Activated effector memory CD4-positive, alpha-beta T cell treated with Interleukin-2 at 50 U/mL for 16 hours (primary cell): Measurements from ENCODE around the gene DOCK1.

ENCODE experiments used
- DNase-seq: peaks from one replicate; pipeline ENCODE4 v3.0.0-alpha.2; 2020

Gene DOCK1

DNA sequence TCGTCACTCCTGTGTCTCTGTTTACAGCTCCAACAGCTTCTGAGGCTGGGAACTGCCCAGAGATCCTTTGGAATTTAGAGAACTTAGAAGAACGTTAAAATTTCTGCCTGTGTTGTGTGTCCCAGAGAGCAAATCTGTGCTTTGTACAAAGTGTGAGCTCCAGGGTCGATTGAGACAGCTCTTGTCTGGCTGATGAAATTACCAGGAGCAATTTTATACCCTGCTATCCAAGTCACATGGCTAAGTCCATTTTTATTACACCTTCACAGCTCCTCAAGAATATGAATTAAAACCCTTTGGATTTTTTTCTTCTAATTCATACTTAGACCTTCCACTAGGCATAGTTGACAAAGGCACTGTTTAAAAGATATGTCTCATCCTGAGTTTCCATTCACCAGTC is 337.7 kb downstream of the DOCK1 start:
- DNase-seq = no peak

DNA sequence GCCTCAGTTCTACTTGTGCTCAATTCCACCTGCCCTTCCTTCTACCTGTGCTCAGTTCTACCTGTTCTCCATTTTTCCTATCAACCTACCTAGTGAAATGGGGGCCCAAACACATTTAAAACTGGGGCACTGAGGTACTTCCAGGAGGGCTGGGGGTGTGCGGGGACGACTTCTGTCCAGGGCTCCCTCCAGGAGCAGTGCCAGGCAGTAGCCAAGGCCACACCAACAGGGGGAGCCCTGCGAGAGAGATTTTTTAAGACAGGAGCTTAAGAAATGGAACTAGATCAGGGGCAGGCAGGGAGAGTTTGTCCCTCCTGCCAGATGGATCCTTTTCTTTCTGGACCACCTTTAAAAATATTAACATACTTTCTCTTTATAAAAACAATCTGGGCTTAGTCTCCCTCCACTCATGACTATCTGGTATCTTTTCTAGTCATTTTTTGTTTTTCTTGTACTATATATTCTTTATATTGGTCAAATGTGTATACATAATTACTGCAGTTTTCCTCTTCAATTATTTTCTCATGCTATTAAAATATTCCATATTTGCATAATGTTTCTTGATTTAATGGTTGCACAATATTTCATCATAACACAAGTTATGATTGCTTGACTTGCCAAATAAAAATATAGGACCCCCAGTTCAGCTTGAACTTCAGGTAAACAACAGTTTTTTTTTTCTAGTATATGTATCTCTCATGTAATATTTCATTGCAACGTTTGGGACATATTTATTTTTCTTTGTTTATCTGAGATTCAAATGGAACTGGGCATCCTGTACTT is 338.5 kb downstream of the DOCK1 start:
- DNase-seq = no peak

DNA sequence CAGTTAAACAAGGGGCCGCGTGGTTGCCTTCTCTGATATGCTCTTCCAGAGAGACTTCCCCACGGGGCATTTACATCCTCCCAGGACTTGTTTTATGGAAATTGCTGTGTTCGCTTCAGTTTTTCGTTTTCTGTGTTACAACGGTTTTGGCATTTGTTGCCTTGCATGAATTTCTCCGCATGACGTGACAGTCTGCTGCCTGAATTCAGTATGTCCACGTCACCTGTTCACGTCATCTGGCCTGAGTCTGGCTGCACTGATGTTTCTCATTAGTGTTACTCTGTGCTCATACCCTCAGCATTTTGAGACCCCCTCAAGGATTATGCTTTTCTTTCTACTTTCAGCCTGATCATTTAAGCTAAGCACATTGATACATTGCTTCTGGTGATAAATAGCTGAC is 340.2 kb downstream of the DOCK1 start:
- no peak for DNase-seq

DNA sequence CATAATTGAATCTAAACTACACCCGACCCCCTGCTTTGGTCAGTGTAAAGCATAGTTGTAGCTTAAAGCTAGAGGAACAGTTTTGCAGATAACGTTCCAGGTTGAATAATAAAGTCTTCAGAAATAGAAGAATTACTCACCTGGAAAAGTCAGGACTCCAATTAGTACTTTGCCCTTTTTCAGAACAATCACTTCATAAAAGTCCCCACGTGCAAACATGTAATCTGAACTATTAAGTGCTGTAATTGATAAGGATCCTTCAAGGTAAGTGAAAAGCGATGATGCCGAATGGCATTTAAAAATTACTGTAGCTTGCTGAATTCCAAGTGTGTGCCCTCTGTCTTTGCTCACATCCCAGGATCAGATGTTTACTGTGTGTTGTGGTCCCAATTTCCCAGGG is 344.8 kb downstream of the DOCK1 start:
- no peak for DNase-seq

DNA sequence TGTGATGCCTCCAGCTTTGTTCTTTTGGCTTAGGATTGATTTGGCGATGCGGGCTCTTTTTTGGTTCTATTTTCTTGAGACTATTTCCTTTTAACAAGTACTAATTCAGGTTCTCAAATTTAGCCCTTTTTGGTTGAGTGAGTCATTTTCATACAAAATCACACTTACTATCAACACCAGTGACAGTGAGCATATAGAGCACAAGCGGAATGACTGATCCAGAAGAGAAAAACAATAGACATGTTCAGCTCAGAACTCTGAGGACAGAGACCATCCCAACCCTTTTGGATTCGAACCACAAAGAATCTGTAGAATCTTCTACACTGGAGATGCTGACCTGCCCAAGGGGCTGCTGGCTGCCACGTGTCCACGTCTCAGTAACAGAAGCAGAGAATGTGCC is 347.6 kb downstream of the DOCK1 start:
- no peak for DNase-seq

DNA sequence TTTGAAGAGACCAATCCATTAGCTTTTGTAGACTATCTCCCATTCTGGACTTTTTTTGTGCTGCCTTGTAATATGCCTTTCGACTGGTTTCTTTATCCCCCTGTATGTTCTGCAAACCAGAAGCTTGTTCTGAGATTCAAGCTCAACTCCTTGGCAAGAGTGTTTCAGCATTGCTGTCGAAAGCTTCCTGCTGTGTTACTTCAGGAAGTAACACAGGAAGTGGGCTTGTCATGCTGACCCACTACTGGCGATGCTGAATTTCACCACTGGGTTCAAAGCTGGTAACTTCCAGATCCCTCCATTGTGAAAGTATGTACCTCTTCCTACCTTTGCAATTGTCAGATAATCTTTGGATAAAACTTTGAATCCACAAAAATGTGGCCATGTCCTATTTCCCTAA is 349.0 kb downstream of the DOCK1 start:
- DNase-seq = no peak

DNA sequence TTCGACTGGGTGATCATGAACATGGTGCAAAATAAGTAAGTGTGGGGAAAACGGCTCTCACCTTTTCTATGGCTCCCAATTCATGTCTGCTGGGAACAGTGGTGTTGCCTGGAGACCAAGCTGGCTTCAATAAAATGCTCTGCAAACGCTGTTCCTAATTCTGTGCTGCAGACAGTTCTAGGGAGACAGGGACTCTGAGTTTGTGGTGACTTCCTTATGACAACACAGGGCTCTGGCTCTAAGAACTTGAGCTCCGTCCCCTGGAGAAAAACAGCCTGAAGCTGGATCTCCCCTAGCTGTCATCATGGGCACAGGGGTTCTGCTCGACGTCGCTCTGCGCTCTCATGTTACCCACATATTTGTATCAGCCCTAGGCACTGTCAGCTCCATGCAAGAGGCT is 352.2 kb downstream of the DOCK1 start:
- no peak for DNase-seq

DNA sequence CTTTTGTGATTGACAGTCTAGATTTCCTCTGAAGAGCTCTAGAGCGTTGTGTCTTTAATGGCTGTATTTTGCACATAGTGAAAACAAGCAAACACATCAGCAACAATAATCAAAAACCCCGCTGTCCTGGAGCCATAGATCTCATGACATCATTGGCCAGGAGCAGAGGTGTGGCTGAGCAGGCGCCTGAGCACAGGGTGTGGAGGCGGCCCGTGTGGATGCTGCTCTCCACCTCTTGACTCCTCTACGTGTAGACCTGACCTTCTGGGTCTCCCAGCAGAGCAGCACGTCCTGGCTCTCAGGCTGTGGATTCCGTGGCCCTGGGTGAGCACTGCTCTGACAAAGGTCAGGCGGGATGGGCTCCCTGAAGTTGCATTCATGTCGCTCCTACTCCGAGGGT is 354.1 kb downstream of the DOCK1 start:
- DNase-seq = no peak

DNA sequence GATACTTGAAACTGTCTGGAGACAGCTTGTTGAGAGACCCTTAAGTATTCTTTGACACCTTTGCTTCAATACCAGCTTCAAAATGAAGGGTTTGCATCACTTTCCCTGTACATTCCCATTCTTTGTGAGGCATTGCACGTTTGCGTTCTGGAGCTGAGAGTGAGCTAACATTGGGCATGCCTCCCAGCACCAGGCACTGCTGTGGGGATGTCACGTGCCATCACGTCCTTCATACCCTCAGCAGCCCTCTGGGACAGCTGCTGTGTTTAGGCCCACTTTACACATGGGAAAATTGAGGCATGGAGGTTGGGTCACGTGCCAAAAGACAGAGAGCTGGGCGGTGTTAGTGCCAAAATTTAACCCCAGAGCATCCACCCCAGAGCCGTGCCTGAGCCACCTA is 357.4 kb downstream of the DOCK1 start:
- DNase-seq = no peak

DNA sequence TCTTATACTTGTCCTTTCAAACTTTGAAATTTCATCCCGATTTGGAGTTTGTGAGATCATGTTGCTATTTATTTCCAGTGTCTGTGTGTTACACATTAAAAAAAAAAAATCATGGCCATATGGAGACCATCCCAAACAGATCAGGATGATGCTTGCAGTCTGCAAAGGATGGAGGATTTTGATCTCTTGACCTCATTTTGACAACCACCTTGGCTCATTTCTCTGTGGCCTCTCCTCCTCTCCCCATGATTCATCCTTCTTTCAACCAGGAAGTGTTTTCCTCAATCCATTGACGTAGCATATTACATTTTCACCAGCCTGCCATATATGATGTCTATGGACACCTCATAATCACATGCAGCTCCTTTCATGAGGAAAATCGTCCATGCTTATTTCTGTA is 360.1 kb downstream of the DOCK1 start:
- no peak for DNase-seq

DNA sequence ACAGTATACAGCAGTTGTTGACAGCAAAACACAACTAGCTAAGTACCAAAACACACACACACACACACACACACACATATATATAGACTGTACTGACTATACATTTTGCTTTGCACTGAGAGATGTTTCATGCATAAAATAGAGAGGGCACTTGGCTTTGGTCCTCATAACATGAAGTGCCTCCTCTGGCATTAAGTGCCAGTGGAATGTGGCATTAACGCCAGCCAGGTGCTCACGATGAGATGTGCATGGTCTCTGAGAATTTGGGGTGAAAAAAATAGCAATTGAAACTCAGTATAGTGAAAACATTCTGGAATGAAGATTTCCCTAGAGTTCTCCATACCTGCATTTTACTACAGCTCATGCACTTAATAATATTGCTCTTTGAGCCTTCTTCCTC is 361.2 kb downstream of the DOCK1 start:
- DNase-seq = no peak

DNA sequence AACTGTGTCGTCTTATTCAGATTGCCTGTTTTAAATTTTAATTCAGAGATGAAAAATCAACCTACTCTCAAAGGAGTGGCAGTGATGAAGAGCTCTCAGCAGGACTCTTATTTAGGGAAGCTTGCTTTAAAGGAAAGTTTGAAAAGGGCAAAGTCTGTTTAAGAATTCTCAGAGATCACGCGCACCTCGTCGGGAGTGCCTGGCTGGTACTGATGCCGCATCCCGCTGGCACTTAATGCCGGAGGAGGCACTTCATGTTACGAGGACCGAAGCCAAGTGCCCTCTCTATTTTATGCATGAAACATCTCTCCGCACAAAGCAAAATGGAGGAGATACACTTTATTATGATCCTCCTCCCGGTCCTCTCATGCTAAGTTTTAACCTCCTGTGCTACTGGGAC is 362.2 kb downstream of the DOCK1 start:
- no peak for DNase-seq

DNA sequence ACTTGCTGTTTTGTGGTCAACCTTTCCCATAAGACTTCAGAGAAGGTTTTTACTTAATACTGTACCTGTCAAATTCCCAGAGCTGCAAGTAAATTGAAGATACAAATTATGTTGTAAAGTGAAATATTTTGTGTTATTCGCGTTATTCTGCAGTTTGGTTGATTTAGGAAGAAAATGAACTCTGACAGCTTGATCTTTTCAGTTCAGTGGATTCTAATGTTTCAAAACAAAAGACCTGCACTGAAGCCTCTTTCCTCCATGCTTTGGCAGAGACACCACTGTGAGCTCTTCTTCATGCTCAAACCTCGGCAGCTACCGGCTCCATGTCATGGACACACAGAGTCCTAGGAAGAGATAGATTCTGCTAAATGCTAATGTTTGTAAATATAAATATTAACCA is 366.8 kb downstream of the DOCK1 start:
- DNase-seq = no peak

DNA sequence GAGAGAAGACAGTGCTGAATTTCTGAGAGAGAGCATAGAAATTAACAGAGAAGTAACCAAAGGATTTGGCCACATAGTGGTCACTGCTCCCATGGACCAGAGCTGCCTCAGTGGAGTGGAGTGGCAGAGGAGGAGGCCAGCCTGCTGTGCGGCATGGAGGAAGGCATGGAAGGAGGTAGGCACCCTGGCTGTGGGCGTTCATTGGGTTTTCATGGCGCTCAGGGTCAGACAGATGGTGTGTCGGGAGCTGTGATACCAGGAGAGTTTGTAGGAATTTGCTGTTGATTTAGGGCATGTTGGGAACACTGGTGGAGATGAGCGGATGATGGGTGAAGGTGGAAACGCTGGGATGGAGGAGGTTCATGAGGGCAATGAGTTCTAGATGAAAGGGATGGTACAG is 370.0 kb downstream of the DOCK1 start:
- DNase-seq = no peak

DNA sequence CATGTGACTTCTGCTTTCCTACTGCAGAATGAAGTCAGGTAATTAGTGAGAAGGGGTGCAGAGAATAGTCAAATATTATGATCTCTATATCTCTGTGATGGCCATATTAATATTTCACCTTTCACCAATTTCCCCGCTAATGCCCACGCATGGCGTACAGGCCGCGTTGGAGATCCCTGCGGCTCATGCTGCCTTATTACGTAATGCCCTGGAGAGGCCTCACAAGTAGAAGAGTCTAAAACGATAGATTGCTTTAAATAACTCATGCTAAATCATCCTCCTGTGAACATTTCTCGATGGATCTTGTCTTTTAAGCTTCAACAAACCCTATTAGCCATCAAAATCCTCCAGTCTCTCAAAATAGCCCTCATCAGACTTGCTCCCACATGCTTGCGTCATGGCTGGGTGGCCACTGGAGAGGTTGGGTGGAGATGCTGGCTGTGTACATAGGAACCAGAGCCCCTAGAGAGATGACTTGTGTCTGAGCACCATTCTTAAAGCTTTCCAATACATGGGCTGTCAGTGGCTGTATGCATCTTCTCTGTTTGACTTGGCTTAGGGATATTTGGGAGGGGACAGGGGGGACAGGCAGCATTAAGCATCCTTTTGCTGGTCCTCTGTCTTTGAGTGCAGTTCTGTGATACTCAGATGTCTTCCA is 370.7 kb downstream of the DOCK1 start:
- DNase-seq = no peak

DNA sequence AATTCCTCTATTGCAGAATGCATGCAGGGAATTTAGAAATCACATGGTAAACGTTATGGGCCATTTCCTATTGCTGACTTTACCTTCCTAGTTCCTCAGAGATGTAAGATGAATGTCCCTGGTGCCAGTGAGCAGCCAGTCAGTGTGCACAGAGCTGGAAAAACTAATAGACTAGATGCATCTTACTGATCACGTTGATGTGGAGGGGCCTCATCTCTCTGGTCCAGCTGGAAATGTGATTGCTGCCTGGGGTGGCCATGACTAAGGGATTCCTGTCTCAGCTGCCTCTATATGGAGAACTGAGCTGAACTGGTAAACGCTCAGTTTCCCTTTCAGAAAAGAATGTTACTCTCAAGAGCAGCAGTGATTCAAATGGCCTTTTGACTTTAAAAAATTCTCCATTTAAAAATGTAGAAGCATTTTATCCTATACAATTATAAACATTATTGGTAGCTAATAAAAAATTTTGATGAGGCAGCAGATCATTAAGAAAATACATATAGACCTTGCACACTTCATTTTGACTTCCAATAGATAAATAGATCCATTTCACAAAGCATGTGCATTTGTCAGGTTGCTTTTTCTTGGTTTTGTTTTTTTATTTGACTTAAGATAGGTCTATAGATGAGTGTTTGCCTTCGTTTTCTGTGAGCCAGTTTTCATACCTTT is 371.7 kb downstream of the DOCK1 start:
- DNase-seq = no peak

DNA sequence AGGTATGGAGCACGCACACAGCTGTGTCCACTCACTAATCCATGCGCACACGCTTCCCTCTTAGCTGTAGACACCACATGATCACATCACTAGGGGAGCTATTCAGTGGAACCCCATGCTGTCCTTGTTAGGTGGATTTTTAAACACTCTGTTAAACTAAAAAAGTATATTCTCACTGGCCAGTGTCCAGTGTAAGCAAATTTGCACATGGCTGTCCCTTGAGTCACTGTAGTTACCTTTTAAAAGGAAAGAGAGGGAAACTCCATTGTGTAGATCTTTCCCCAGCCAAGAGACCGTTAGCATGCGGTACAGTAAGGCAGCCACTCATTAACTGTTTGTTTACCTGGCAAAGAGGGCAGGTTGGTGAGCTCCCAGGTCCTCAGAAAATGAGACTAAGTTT is 372.8 kb downstream of the DOCK1 start:
- no peak for DNase-seq

DNA sequence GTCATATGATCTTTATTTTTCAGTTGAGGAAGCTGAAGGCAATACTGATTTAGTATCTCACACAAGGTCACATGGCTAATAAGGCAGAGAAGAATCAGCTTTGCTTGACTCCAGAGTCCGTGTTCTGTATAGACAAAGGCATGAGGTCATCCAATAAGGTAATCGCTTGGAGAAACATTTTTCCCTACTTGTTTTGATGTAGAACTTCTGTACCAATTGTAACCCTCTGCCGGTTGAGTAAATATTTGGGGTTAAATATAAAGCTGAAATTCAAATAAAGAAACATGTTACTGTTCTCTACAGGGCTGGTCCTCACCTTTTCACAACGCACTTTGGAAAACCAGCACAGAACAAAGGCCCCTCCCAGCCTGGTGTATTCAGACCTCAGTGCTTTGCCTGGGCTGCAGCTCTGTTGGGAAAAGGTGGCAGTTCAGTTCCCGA is 374.1 kb downstream of the DOCK1 start:
- DNase-seq = no peak

DNA sequence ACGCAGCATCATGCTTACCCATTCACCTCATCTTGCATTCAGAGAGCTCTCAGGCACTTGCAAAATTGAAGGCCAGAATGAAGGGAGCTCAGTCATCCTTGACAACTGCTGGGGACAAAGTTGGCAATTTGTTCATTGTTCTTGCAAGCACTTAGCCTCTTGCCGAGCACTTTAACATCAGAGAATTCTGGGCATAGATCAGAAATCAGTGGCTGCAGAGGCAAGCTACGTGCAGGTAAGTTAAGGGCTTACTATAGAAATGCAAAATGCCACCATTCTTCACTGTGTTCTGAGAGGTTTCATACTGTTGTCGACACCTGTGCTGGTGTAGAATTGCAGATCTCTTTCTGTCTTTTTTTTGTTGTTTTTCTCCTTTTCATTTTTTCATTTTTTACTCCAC is 375.2 kb downstream of the DOCK1 start:
- no peak for DNase-seq

DNA sequence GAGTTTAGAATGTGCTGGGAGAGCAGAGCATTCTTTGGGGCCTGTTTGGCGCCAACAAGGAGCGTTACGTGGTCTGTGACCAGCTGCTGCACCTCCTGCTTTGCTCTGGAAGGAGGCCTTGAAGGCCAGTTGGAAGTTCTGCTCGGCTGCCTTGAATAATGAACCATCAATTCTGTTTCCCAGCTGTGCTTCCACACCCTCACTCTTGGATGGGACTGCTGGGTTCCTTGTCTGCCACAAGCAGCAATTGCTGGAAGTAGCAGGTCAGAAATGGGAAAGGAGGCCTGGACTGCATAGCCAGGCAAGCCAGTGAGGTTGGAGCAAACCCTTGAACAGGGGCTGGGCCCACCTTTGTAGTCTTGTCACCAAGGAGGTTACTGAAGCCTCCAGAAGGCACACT is 377.8 kb downstream of the DOCK1 start:
- DNase-seq = no peak

DNA sequence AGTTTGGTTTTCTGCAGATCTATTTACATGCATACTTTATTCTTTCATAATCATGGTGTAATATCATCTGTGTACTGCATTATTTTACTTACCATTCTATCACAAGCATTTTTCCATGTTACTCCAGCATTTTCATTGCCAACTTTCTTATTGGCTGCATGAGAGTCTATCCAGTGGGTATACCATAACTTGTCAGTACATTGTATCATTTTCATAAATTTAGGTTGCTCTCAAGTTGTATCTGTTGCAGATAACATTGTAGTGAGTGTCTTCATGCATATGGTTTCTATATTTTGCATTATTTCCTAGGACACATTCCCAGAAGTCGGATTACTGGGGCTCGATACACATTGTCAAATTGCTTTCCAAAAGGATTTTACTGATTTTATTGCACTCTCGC is 378.3 kb downstream of the DOCK1 start:
- no peak for DNase-seq

DNA sequence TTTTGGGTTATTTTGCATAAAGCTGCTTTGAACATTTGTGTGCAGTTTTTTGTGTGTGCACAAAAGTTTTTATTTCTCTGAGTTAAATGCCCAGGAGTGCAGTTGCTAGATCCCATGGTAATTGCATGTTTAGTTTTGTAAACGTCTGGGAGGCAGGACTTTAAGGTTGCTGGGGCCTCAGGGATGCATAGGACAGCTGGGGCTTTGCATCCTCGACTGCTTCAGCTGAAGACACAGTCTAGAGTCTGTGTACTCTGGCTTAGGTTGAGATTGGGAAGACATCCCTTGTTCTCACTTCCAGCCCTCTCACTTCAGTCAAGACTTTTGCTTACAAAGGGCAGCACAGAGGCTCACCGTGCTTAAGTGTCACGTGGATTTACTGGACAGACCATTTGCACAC is 385.6 kb downstream of the DOCK1 start:
- DNase-seq = no peak

DNA sequence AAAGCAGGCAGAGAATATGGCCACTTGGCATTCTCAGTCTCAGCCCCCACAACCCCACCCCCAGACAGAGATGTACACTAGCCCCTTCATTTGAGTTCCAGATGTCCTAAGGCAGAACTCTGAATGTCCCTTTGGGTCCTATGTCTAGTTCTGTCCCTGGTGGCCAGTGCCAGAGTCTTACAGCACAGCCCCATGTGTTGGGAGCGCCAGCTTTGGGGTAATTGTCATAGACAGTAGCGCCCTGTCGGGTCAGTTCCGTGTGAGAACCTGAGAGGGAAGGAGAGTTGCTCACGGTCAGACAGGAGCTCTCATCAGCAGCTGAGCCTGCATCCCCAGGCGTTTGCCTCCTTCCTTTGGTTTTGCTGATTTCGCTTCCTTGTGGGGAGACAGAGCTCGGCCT is 386.1 kb downstream of the DOCK1 start:
- no peak for DNase-seq

DNA sequence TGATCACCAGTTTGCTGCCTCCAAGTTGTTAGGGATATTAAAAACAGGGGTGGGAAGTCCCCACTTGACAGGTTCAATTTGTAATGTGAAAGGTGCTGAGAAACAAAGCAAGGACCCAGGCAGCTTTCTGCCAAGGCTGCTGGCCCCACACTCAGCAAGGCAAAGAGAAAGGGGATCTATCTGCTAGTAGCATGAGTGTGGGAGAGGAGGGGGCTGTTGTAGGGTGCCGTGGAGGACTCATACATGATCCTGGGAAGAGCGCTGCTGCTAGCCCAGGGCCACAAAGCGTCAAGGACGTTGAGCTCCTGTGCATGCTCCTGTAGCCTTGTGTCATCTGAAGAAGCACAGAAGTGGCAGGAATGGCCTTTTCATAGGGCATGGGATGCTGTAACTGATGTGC is 387.7 kb downstream of the DOCK1 start:
- DNase-seq = no peak
